HEK293T (cell line): ENCODE data around the gene C1orf105.
"Not testable (repeated sequence)": the region's sequence is repeated elsewhere in the genome, so short reads cannot be mapped to it uniquely, and the experiment has no call there.

Source experiments
- CTCF ChIA-PET: fragments of 350-600 bp; formaldehyde crosslinking; extraction: SDS; loops from one replicate; lab custom pipeline; 2021; ENCODE audit warnings: antibody characterized with exemption, inconsistent platforms; lab: Yijun Ruan, JAX
- POLR2A ChIA-PET: fragments of 350-600 bp; formaldehyde crosslinking; extraction: SDS; loops from one replicate; lab custom pipeline; 2020; ENCODE audit warnings: antibody characterized with exemption, inconsistent platforms; lab: Yijun Ruan, JAX
- DNase-seq: peaks from one replicate; pipeline ENCODE4 v3.0.0; 2012; ENCODE audit warnings: mixed read lengths; ENCODE audit errors: extremely low spot score
- ARNT ChIP-seq: fragments of 450-650 bp; IDR thresholded peaks from 2 replicates; pipeline ENCODE4 v1.6.1; 2017; ENCODE audit warnings: mild to moderate bottlenecking
- BHLHE40 ChIP-seq: fragments of 450-650 bp; IDR thresholded peaks from 2 replicates; pipeline ENCODE4 v1.6.1; 2016; ENCODE audit warnings: mild to moderate bottlenecking, moderate library complexity, borderline replicate concordance
- CTBP1 ChIP-seq: fragments of 450-650 bp; IDR thresholded peaks from 2 replicates; pipeline ENCODE4 v1.6.1; 2016; ENCODE audit warnings: borderline replicate concordance
- ELF4 ChIP-seq: fragments of 450-650 bp; IDR thresholded peaks from 2 replicates; pipeline ENCODE4 v1.6.1; 2017; ENCODE audit warnings: antibody characterized with exemption
- FOXA1 ChIP-seq: fragments of 450-650 bp; IDR thresholded peaks from 2 replicates; pipeline ENCODE4 v1.6.1; 2016; ENCODE audit warnings: mild to moderate bottlenecking
- FOXK2 ChIP-seq: fragments of 450-650 bp; IDR thresholded peaks from 2 replicates; pipeline ENCODE4 v1.6.1; 2016; ENCODE audit warnings: mild to moderate bottlenecking
- FOXM1 ChIP-seq: fragments of 450-650 bp; IDR thresholded peaks from 2 replicates; pipeline ENCODE4 v1.6.1; 2017; ENCODE audit warnings: mild to moderate bottlenecking, borderline replicate concordance
- HDGF ChIP-seq: fragments of 450-650 bp; IDR thresholded peaks from 2 replicates; pipeline ENCODE4 v1.6.1; 2017; ENCODE audit warnings: antibody characterized with exemption, borderline replicate concordance
- L3MBTL2 ChIP-seq: fragments of 450-650 bp; conservative IDR thresholded peaks from 2 replicates; pipeline ENCODE4 v1.6.1; 2016; ENCODE audit warnings: mild to moderate bottlenecking
- LEF1 ChIP-seq: fragments of 450-650 bp; IDR thresholded peaks from 2 replicates; pipeline ENCODE4 v1.6.1; 2017; ENCODE audit warnings: mild to moderate bottlenecking, borderline replicate concordance
- NFRKB ChIP-seq: fragments of 450-650 bp; IDR thresholded peaks from 2 replicates; pipeline ENCODE4 v1.6.1; 2016; ENCODE audit warnings: mild to moderate bottlenecking, moderate library complexity
- PKNOX1 ChIP-seq: fragments of 450-650 bp; IDR thresholded peaks from 2 replicates; pipeline ENCODE4 v1.6.1; 2016
- SP1 ChIP-seq: fragments of 450-650 bp; IDR thresholded peaks from 2 replicates; pipeline ENCODE4 v1.6.1; 2017
- SUZ12 ChIP-seq: fragments of 450-650 bp; IDR thresholded peaks from 2 replicates; pipeline ENCODE4 v1.6.1; 2016; ENCODE audit warnings: mild to moderate bottlenecking
- TARDBP ChIP-seq: fragments of 450-650 bp; IDR thresholded peaks from 2 replicates; pipeline ENCODE4 v1.6.1; 2016
- ZNF384 ChIP-seq: fragments of 450-650 bp; IDR thresholded peaks from 2 replicates; pipeline ENCODE4 v1.6.1; 2016

Gene C1orf105

GRCh38 chr1:172431204-172431603, 10.7 kb downstream of the C1orf105 start:
- no peak for TF ChIP-seq NFRKB
- no peak for TF ChIP-seq ZNF384
- no peak for TF ChIP-seq FOXM1
- TF ChIP-seq FOXA1: no peak
- CTCF ChIA-PET: interaction anchor here (0.6 kb wide), 1 partner anchor 429 kb away, joined by 3 read pairs; no protein-coding TSS in a partner anchor
- POLR2A ChIA-PET: no interaction called here
- no peak for DNase-seq

GRCh38 chr1:172431721-172432192, 11.3 kb downstream of the C1orf105 start:
- CTCF ChIA-PET: interaction anchor here (0.6 kb wide), 1 partner anchor 429 kb away, joined by 3 read pairs; no protein-coding TSS in a partner anchor
- DNase-seq: no peak
- POLR2A ChIA-PET: no interaction called here
- TF ChIP-seq ELF4 (no peak), ZNF384 (no peak), TARDBP (no peak), CTBP1 (no peak), HDGF (no peak), SP1 (no peak), NFRKB (no peak), LEF1 (no peak), FOXM1 (no peak), PKNOX1 (no peak), FOXK2 (no peak), L3MBTL2 (no peak), FOXA1 (no peak), ARNT (no peak)

GRCh38 chr1:172437183-172437582, 16.7 kb downstream of the C1orf105 start:
- CTCF ChIA-PET, DNase-seq: not testable (repeated sequence)

GRCh38 chr1:172442404-172442803, 21.9 kb downstream of the C1orf105 start:
- POLR2A ChIA-PET: no interaction called here
- DNase-seq: no peak
- CTCF ChIA-PET: no interaction called here
- no peak for TF ChIP-seq ELF4
- no peak for TF ChIP-seq FOXA1
- TF ChIP-seq HDGF: no peak
- TF ChIP-seq SUZ12: no peak
- no peak for TF ChIP-seq TARDBP
- TF ChIP-seq CTBP1: no peak
- TF ChIP-seq NFRKB: no peak
- TF ChIP-seq LEF1: no peak
- no peak for TF ChIP-seq BHLHE40
- no peak for TF ChIP-seq ZNF384
- TF ChIP-seq L3MBTL2: no peak
- TF ChIP-seq SP1: no peak
- no peak for TF ChIP-seq FOXK2
- no peak for TF ChIP-seq ARNT
- no peak for TF ChIP-seq PKNOX1

More at GRCh38 chr1:172437183-172437582, 16.7 kb downstream of the C1orf105 start:
- POLR2A ChIA-PET: not testable (repeated sequence)

GRCh38 chr1:172442843-172443565, 22.5 kb downstream of the C1orf105 start:
- ChIA-PET CTCF (interaction anchor here (0.9 kb wide), 1 partner anchor 25 kb away, joined by 3 read pairs; no protein-coding TSS in a partner anchor), POLR2A (no interaction called here)
- no peak for DNase-seq
- no peak for TF ChIP-seq SP1
- no peak for TF ChIP-seq LEF1
- TF ChIP-seq TARDBP: no peak
- no peak for TF ChIP-seq ARNT
- TF ChIP-seq CTBP1: no peak
- TF ChIP-seq NFRKB: no peak

- CTCF ChIA-PET: interaction anchor here (0.9 kb wide), 1 partner anchor 26 kb away, joined by 3 read pairs; no protein-coding TSS in a partner anchor
- TF ChIP-seq L3MBTL2: 0 out of 2 replicates have a peak, but pooled peaks have one; percentile 26
- TF ChIP-seq ELF4: peak; percentile 96
- TF ChIP-seq BHLHE40: no peak
- POLR2A ChIA-PET: no interaction called here
- peak; percentile 96 for DNase-seq
These were observed 23.4 kb downstream of the C1orf105 start, which contains the start of gene PIGC for GRCh38 chr1:172443666-172444453. Gene PIGC, minus strand, starts transcription at chr1:172444069. Its CDS starts 1,447 bp downstream, at chr1:172442622.

GRCh38 chr1:172446547-172446946, 26.1 kb downstream of the C1orf105 start:
- DNase-seq: no peak
- ChIA-PET CTCF (no interaction called here), POLR2A (no interaction called here)
- no peak for TF ChIP-seq NFRKB
- TF ChIP-seq SUZ12: no peak
